Natural killer cell (primary cell): Measurements from ENCODE around the gene SPDYE3. TPM values are rescaled to one million over a fixed set of nuclear protein-coding genes. Genes with fewer than 3 reads are reported as not detected.
A peak's percentile ranks its signal among the peaks of the same experiment; 100 is the strongest.

ENCODE experiments used
- ATAC-seq, 3 donors: fragments of 150-1000 bp in 2 of 3; fragments of 200-7000 bp in 1 of 3; cut with Tn5 transposase; 1 replicate in 1 of 3; 2 replicates in 2 of 3; pipeline ENCODE4 v1.10.0; 2021; ENCODE audit warnings: mild to moderate bottlenecking in 2 of 3, moderate library complexity in 2 of 3
- DNase-seq, 2 donors: peaks; one replicate each; pipeline versions ENCODE4 v3.0.0 to v3.0.0-alpha.2; 2013 to 2021; ENCODE audit warnings: mixed read lengths in 1 of 2
- H3K27ac ChIP-seq: one replicate; pipeline ENCODE4 v1.5.1; 2013; ENCODE audit warnings: mild to moderate bottlenecking, low read length
- H3K27me3 ChIP-seq: one replicate; pipeline ENCODE4 v1.6.1; 2013; ENCODE audit warnings: low read length; ENCODE audit not compliant: control insufficient read depth, insufficient read depth
- H3K36me3 ChIP-seq: one replicate; pipeline ENCODE4 v1.6.1; 2013; ENCODE audit warnings: low read length; ENCODE audit not compliant: control insufficient read depth, insufficient read depth
- H3K4me1 ChIP-seq: one replicate; pipeline ENCODE4 v1.6.1; 2013; ENCODE audit warnings: low read length; ENCODE audit not compliant: control insufficient read depth, insufficient read depth
- H3K4me3 ChIP-seq: one replicate; pipeline ENCODE4 v1.5.1; 2013; ENCODE audit warnings: low read length
- H3K9me3 ChIP-seq: one replicate; pipeline ENCODE4 v1.6.1; 2013; ENCODE audit warnings: low read length; ENCODE audit not compliant: control insufficient read depth, insufficient read depth
- H3K27ac Mint-ChIP-seq, 2 donors: one replicate each; pipeline ENCODE4 v1.8.0; 2022; ENCODE audit warnings: mild to moderate bottlenecking in 2 of 2, mixed read lengths in 2 of 2, moderate library complexity in 1 of 2
- H3K27me3 Mint-ChIP-seq, 2 donors: one replicate each; pipeline ENCODE4 v1.8.0; 2022; ENCODE audit warnings: low read depth in 2 of 2, mixed read lengths in 2 of 2
- H3K36me3 Mint-ChIP-seq: one replicate; pipeline ENCODE4 v1.8.0; 2022; ENCODE audit warnings: mixed read lengths
- H3K4me1 Mint-ChIP-seq, 2 donors: one replicate each; pipeline ENCODE4 v1.8.0; 2022; ENCODE audit warnings: mixed read lengths in 2 of 2
- H3K4me3 Mint-ChIP-seq: one replicate; pipeline ENCODE4 v1.8.0; 2022; ENCODE audit warnings: mild to moderate bottlenecking, moderate library complexity, mixed read lengths
- H3K9me3 Mint-ChIP-seq, 2 donors: one replicate each; pipeline ENCODE4 v1.8.0; 2022; ENCODE audit warnings: mixed read lengths in 2 of 2
- WGBS: methylation state at CpG from one replicate; pipeline ENCODE4 v1.1.7; 2013; ENCODE audit warnings: missing lambda C conversion rate; ENCODE audit not compliant: insufficient coverage; 5-methylcytosine and 5-hydroxymethylcytosine counted together
- intact Hi-C: fragments of 100-400 bp; cut with micrococcal nuclease; formaldehyde crosslinking; loops from one replicate; pipeline ENCODE4 v1.14.2; 2022
- total RNA-seq, 4 donors: library from RNA; stranded (reverse); fragments of 120-200 nt in 1 of 4; gene quantifications; one replicate each; pipeline versions ENCODE4 v1.2.3 to v1.2.4, GENCODE V29; 2013 to 2022
- TF ChIP-seq, protein P1 (sequence below): fragments of 200-600 bp; IDR thresholded peaks from one replicate; pipeline ENCODE4 v1.8.0; 2022; ENCODE audit warnings: antibody characterized with exemption

Gene SPDYE3
- total RNA-seq, 3 donors from 2014 or later (not counting 1 experiment from before 2014, with no cell fraction given), result not detected

- H3K4me1 ChIP-seq, result peaks cover 60% of the 10 kb centered on the region
- no peaks in the 10 kb centered on the region for H3K36me3 Mint-ChIP-seq
- peaks cover 53% of the 10 kb centered on the region for H3K36me3 ChIP-seq
- 84% methylated on average over 15 of the region's 16 CpGs for WGBS
- H3K27ac Mint-ChIP-seq, result peak overlapping the region; percentile 92 to 98
- H3K4me3 Mint-ChIP-seq, result peak overlapping the region; percentile 95
- TF ChIP-seq, protein P1, sequence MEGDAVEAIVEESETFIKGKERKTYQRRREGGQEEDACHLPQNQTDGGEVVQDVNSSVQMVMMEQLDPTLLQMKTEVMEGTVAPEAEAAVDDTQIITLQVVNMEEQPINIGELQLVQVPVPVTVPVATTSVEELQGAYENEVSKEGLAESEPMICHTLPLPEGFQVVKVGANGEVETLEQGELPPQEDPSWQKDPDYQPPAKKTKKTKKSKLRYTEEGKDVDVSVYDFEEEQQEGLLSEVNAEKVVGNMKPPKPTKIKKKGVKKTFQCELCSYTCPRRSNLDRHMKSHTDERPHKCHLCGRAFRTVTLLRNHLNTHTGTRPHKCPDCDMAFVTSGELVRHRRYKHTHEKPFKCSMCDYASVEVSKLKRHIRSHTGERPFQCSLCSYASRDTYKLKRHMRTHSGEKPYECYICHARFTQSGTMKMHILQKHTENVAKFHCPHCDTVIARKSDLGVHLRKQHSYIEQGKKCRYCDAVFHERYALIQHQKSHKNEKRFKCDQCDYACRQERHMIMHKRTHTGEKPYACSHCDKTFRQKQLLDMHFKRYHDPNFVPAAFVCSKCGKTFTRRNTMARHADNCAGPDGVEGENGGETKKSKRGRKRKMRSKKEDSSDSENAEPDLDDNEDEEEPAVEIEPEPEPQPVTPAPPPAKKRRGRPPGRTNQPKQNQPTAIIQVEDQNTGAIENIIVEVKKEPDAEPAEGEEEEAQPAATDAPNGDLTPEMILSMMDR, result no peak
- H3K27ac ChIP-seq, result peak overlapping the region; percentile 66
- no peaks in the 10 kb centered on the region for H3K27me3 ChIP-seq
- no peaks in the 10 kb centered on the region for H3K27me3 Mint-ChIP-seq
- DNase-seq (no peak), ATAC-seq (peak in 1 of 3 donors; percentile 1)
- peaks cover 28 to 62% of the 10 kb centered on the region in 2 donors for H3K4me1 Mint-ChIP-seq
- no peaks in the 10 kb centered on the region for H3K9me3 Mint-ChIP-seq
- H3K4me3 ChIP-seq, result peak overlapping the region; percentile 70
- H3K9me3 ChIP-seq, result no peaks in the 10 kb centered on the region
- intact Hi-C loops, result loop anchor here (2.0 kb wide), 1 partner anchor 16 kb away; no protein-coding TSS in a partner anchor
These were observed 45.6 kb downstream of the SPDYE3 start for GRCh38 chr7:100352984-100353684.

- no peaks in the 10 kb centered on the region for H3K27me3 Mint-ChIP-seq
- no peaks in the 10 kb centered on the region for H3K36me3 Mint-ChIP-seq
- no peaks in the 10 kb centered on the region for H3K9me3 Mint-ChIP-seq
- intact Hi-C loops, result loop anchor here (2.0 kb wide), 1 partner anchor 15 kb away; no protein-coding TSS in a partner anchor
- Histone ChIP-seq H3K27me3 (no peaks in the 10 kb centered on the region), H3K4me1 (peaks cover 64% of the 10 kb centered on the region), H3K4me3 (peak overlapping the region; percentile 70), H3K36me3 (peaks cover 60% of the 10 kb centered on the region), H3K27ac (peak overlapping the region; percentile 66), H3K9me3 (no peaks in the 10 kb centered on the region)
- DNase-seq (peak; percentile 44 to 54), ATAC-seq (peak; percentile 19 to 43 (median 25))
- peak overlapping the region; percentile 92 to 98 for H3K27ac Mint-ChIP-seq
- WGBS, result 67% methylated on average over 6 of the region's 6 CpGs
- peaks cover 28 to 62% of the 10 kb centered on the region in 2 donors for H3K4me1 Mint-ChIP-seq
- TF ChIP-seq, protein P1, result no peak
- H3K4me3 Mint-ChIP-seq, result peak overlapping the region; percentile 95
These were observed 46.3 kb downstream of the SPDYE3 start for GRCh38 chr7:100353685-100354330.

- peaks cover 11% of the 10 kb centered on the region for H3K36me3 Mint-ChIP-seq
- H3K27me3 ChIP-seq, result no peaks in the 10 kb centered on the region
- ATAC-seq, result no peak
- peaks cover 27 to 55% of the 10 kb centered on the region in 2 donors for H3K4me1 Mint-ChIP-seq
- H3K4me3 ChIP-seq, result no peak overlapping the region
- no peaks in the 10 kb centered on the region for H3K9me3 Mint-ChIP-seq
- H3K27ac ChIP-seq, result no peak overlapping the region
- TF ChIP-seq, protein P1, result no peak
- H3K4me3 Mint-ChIP-seq, result no peak overlapping the region
- WGBS, result 89% methylated on average over 8 of the region's 8 CpGs
- DNase-seq, result no peak
- H3K27ac Mint-ChIP-seq, result peak overlapping the region; percentile 92 to 98
- H3K27me3 Mint-ChIP-seq, result no peaks in the 10 kb centered on the region
- no peaks in the 10 kb centered on the region for H3K9me3 ChIP-seq
- peaks cover 54% of the 10 kb centered on the region for H3K4me1 ChIP-seq
- intact Hi-C loops, result no loop called here
- H3K36me3 ChIP-seq, result peaks cover 70% of the 10 kb centered on the region
These were observed 49.0 kb downstream of the SPDYE3 start for GRCh38 chr7:100356416-100357068.
